Measurements from ENCODE around the gene SMG9.

SMG9 gene

DNA sequence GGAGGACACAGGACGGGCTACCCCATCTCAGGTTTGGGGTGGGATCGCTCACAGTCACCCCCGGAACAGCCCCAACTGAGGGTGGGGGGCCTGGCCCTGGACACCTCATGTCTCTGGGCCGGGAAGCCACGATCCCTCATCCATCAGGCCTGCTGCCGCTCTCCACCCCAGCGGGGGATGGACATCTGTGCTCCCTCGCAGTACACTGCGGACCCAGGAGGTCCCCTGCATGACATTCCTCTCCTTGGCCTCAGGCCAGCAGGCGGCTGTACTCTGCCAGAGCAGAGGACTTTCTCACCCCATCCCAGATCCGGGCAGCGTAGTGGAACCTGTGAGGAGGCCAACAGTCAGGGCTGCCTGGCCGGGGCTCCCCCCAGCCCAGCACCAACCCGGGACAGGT lies 23.4 kb downstream of the SMG9 start:
- no peaks in the 10 kb centered on the region for H3F3A ChIP-seq (ENCODE audit: insufficient read depth)
- no peak overlapping the region for H3K4me3 ChIP-seq (ENCODE audit: insufficient read depth, low read length, poor library complexity, severe bottlenecking)
- 0 out of 2 replicates have a peak, but pooled peaks cover 2% of the 10 kb centered on the region for H3K36me3 ChIP-seq (ENCODE audit: low read length)
- H2AFZ ChIP-seq (ENCODE audit: low read depth, low read length, severe bottlenecking): no peak overlapping the region
- no peak overlapping the region for H3K9ac ChIP-seq (ENCODE audit: low read length)
- H3K27me3 ChIP-seq (ENCODE audit: low read length): no peaks in the 10 kb centered on the region
- H4K20me1 ChIP-seq (ENCODE audit: low read depth, low read length): no peaks in the 10 kb centered on the region
- no peak overlapping the region for H3K4me2 ChIP-seq (ENCODE audit: low read depth, low read length, poor library complexity, severe bottlenecking)
- no peak overlapping the region for H3K27ac ChIP-seq (ENCODE audit: low read depth, low read length)
- TF ChIP-seq, protein P1, sequence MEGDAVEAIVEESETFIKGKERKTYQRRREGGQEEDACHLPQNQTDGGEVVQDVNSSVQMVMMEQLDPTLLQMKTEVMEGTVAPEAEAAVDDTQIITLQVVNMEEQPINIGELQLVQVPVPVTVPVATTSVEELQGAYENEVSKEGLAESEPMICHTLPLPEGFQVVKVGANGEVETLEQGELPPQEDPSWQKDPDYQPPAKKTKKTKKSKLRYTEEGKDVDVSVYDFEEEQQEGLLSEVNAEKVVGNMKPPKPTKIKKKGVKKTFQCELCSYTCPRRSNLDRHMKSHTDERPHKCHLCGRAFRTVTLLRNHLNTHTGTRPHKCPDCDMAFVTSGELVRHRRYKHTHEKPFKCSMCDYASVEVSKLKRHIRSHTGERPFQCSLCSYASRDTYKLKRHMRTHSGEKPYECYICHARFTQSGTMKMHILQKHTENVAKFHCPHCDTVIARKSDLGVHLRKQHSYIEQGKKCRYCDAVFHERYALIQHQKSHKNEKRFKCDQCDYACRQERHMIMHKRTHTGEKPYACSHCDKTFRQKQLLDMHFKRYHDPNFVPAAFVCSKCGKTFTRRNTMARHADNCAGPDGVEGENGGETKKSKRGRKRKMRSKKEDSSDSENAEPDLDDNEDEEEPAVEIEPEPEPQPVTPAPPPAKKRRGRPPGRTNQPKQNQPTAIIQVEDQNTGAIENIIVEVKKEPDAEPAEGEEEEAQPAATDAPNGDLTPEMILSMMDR (IDR thresholded peaks at IDR 0.05; ENCODE audit: insufficient read depth, low read length, poor library complexity, severe bottlenecking): no peak
- TF ChIP-seq EZH2phosphoT487 (conservative IDR thresholded peaks at IDR 0.05; ENCODE audit: low read length): no peak
- no peaks in the 10 kb centered on the region for H3K79me2 ChIP-seq (ENCODE audit: insufficient read depth, low read length)
- no peaks in the 10 kb centered on the region for H3K9me2 ChIP-seq (replicated peaks; ENCODE audit: insufficient read depth, low read length)
- no peaks in the 10 kb centered on the region for H3K9me3 ChIP-seq (ENCODE audit: insufficient read depth, low read length)

DNA sequence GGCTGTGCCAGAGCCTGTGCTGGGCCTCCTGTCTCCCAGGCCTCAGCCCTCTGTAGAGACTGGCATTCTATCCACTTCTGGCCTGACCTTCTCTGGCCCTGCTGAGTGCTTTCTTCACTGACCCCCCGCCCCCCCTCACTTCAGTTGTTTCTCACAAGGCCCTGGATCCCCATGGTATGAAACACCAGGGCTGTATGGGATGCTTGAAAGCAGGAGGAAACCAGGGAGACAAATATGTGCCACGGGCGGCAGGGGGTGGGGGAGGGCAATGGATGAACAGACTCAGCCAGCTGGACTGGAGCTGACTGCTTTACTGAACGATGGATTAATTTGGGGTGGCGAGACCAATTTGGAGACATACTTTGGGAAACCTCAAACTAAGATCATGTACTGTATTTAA lies 24.8 kb downstream of the SMG9 start:
- Histone ChIP-seq H3F3A (ENCODE audit: insufficient read depth) (no peaks in the 10 kb centered on the region), H2AFZ (ENCODE audit: low read depth, low read length, severe bottlenecking) (no peak overlapping the region), H3K4me3 (ENCODE audit: insufficient read depth, low read length, poor library complexity, severe bottlenecking) (no peak overlapping the region), H3K36me3 (ENCODE audit: low read length) (no peaks in the 10 kb centered on the region), H3K9ac (ENCODE audit: low read length) (no peak overlapping the region), H4K20me1 (ENCODE audit: low read depth, low read length) (no peaks in the 10 kb centered on the region), H3K9me3 (ENCODE audit: insufficient read depth, low read length) (no peaks in the 10 kb centered on the region), H3K9me2 (replicated peaks; ENCODE audit: insufficient read depth, low read length) (no peaks in the 10 kb centered on the region), H3K4me2 (ENCODE audit: low read depth, low read length, poor library complexity, severe bottlenecking) (no peak overlapping the region), H3K79me2 (ENCODE audit: insufficient read depth, low read length) (no peaks in the 10 kb centered on the region), H3K27ac (ENCODE audit: low read depth, low read length) (no peak overlapping the region), H3K27me3 (ENCODE audit: low read length) (no peaks in the 10 kb centered on the region)
- TF ChIP-seq EZH2phosphoT487 (conservative IDR thresholded peaks at IDR 0.05; ENCODE audit: low read length): no peak
- TF ChIP-seq, protein P1 (IDR thresholded peaks at IDR 0.05; ENCODE audit: insufficient read depth, low read length, poor library complexity, severe bottlenecking): no peak

DNA sequence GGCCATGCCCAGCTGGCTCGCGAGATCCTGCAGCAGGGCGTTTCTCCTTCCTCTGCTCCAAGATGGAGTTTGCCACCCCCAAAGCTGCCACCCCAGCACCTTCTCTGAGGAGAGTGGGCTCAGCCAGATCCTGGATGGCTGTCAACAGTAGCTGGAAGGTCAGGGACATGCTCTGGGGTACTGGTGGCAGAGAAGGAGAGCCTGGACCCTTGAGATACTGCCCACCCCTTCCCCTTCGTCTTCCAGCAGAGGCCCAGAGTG lies 27.2 kb downstream of the SMG9 start:
- Histone ChIP-seq H3K4me3 (ENCODE audit: insufficient read depth, low read length, poor library complexity, severe bottlenecking) (no peak overlapping the region), H3K9me3 (ENCODE audit: insufficient read depth, low read length) (no peaks in the 10 kb centered on the region), H2AFZ (ENCODE audit: low read depth, low read length, severe bottlenecking) (no peak overlapping the region), H4K20me1 (ENCODE audit: low read depth, low read length) (no peaks in the 10 kb centered on the region), H3K27me3 (ENCODE audit: low read length) (no peaks in the 10 kb centered on the region), H3K36me3 (ENCODE audit: low read length) (no peaks in the 10 kb centered on the region), H3K4me2 (ENCODE audit: low read depth, low read length, poor library complexity, severe bottlenecking) (no peak overlapping the region), H3K9ac (ENCODE audit: low read length) (no peak overlapping the region), H3K79me2 (ENCODE audit: insufficient read depth, low read length) (no peaks in the 10 kb centered on the region), H3F3A (ENCODE audit: insufficient read depth) (no peaks in the 10 kb centered on the region), H3K27ac (ENCODE audit: low read depth, low read length) (no peak overlapping the region), H3K9me2 (replicated peaks; ENCODE audit: insufficient read depth, low read length) (no peaks in the 10 kb centered on the region)
- no peak for TF ChIP-seq EZH2phosphoT487 (conservative IDR thresholded peaks at IDR 0.05; ENCODE audit: low read length)
- TF ChIP-seq, protein P1 (IDR thresholded peaks at IDR 0.05; ENCODE audit: insufficient read depth, low read length, poor library complexity, severe bottlenecking): no peak
